H9 (cell line): ENCODE measurements around the gene RRH. TPM values are rescaled to one million over a fixed set of nuclear protein-coding genes. Genes with fewer than 3 reads are reported as not detected.

Experiments used
- DNase-seq: peaks from one replicate; pipeline ENCODE4 v3.0.0-alpha.2; 2017
- H2AFZ ChIP-seq: one replicate; pipeline ENCODE4 v1.6.1; 2013; ENCODE audit warnings: mild to moderate bottlenecking, low read length, control low read depth, moderate library complexity
- H2AK5ac ChIP-seq: 2 replicates; pipeline ENCODE4 v1.6.1; 2013; ENCODE audit warnings: low read length, control low read depth, mixed read lengths; ENCODE audit not compliant: insufficient read length
- H2BK120ac ChIP-seq: one replicate; pipeline ENCODE4 v1.6.1; 2013; ENCODE audit warnings: low read depth, mild to moderate bottlenecking, low read length, control low read depth, inconsistent platforms; ENCODE audit not compliant: poor library complexity, severe bottlenecking
- H2BK12ac ChIP-seq: 2 replicates; pipeline ENCODE4 v1.6.1; 2013; ENCODE audit warnings: low read length, control low read depth, mixed read lengths, low read depth; ENCODE audit not compliant: insufficient read length
- H2BK15ac ChIP-seq: 2 replicates; pipeline ENCODE4 v1.6.1; 2013; ENCODE audit warnings: low read depth, low read length, control low read depth
- H2BK20ac ChIP-seq: one replicate; pipeline ENCODE4 v1.6.1; 2013; ENCODE audit warnings: low read depth, mild to moderate bottlenecking, low read length, control low read depth, inconsistent platforms; ENCODE audit not compliant: poor library complexity, severe bottlenecking
- H2BK5ac ChIP-seq: 2 replicates; pipeline ENCODE4 v1.6.1; 2013; ENCODE audit warnings: low read length, control low read depth, mixed read lengths; ENCODE audit not compliant: insufficient read length
- H3K14ac ChIP-seq: 2 replicates; pipeline ENCODE4 v1.6.1; 2013; ENCODE audit warnings: low read length, control low read depth; ENCODE audit not compliant: insufficient read depth
- H3K18ac ChIP-seq: 2 replicates; pipeline ENCODE4 v1.6.1; 2013; ENCODE audit warnings: low read depth, mild to moderate bottlenecking, mixed read lengths, low read length, control low read depth; ENCODE audit not compliant: insufficient read length
- H3K23ac ChIP-seq: 2 replicates; pipeline ENCODE4 v1.6.1; 2013; ENCODE audit warnings: low read length, control low read depth, mixed read lengths, low read depth; ENCODE audit not compliant: insufficient read length
- H3K23me2 ChIP-seq: 2 replicates; pipeline ENCODE4 v1.6.1; 2013; ENCODE audit warnings: low read depth, mild to moderate bottlenecking, mixed read lengths, low read length, control low read depth; ENCODE audit not compliant: insufficient read length, poor library complexity, severe bottlenecking
- H3K27ac ChIP-seq: 2 replicates; pipeline ENCODE4 v1.5.1; 2013; ENCODE audit warnings: low read length, control low read depth, mixed read lengths, low read depth; ENCODE audit not compliant: insufficient read length
- H3K27me3 ChIP-seq: 2 replicates; pipeline ENCODE4 v1.6.1; 2013; ENCODE audit warnings: low read length, control low read depth, inconsistent platforms; ENCODE audit not compliant: insufficient read depth
- H3K4ac ChIP-seq: 2 replicates; pipeline ENCODE4 v1.6.1; 2013; ENCODE audit warnings: low read depth, mild to moderate bottlenecking, control low read depth, inconsistent platforms, low read length, moderate library complexity
- H3K4me1 ChIP-seq: 2 replicates; pipeline ENCODE4 v1.6.1; 2013; ENCODE audit warnings: low read length, control low read depth, inconsistent platforms; ENCODE audit not compliant: insufficient read depth
- H3K4me2 ChIP-seq: 2 replicates; pipeline ENCODE4 v1.6.1; 2013; ENCODE audit warnings: low read length, control low read depth, mixed read lengths; ENCODE audit not compliant: insufficient read length, insufficient read depth
- H3K56ac ChIP-seq: 2 replicates; pipeline ENCODE4 v1.6.1; 2013; ENCODE audit warnings: low read depth, mild to moderate bottlenecking, mixed read lengths, low read length, control low read depth; ENCODE audit not compliant: insufficient read length
- H3K79me1 ChIP-seq: 2 replicates; pipeline ENCODE4 v1.6.1; 2013; ENCODE audit warnings: low read depth, mild to moderate bottlenecking, moderate library complexity, low read length, control low read depth, inconsistent platforms; ENCODE audit not compliant: insufficient read depth, poor library complexity, severe bottlenecking
- H3K79me2 ChIP-seq: 2 replicates; pipeline ENCODE4 v1.6.1; 2013; ENCODE audit warnings: low read length, control low read depth, inconsistent platforms; ENCODE audit not compliant: insufficient read depth
- H3K9ac ChIP-seq: 2 replicates; pipeline ENCODE4 v1.6.1; 2013; ENCODE audit warnings: low read length, control low read depth, mixed read lengths; ENCODE audit not compliant: insufficient read length; ENCODE audit errors: extremely low read depth
- H3K9me3 ChIP-seq: one replicate; pipeline ENCODE4 v1.6.1; 2013; ENCODE audit warnings: low read depth, low read length, inconsistent platforms; ENCODE audit not compliant: control insufficient read depth
- H3T11ph ChIP-seq: one replicate; pipeline ENCODE4 v1.6.1; 2013; ENCODE audit warnings: mild to moderate bottlenecking, low read length, control low read depth, inconsistent platforms
- H4K20me1 ChIP-seq: one replicate; pipeline ENCODE4 v1.6.1; 2013; ENCODE audit not compliant: control insufficient read depth, insufficient read length, insufficient read depth
- H4K5ac ChIP-seq: 2 replicates; pipeline ENCODE4 v1.6.1; 2013; ENCODE audit warnings: low read depth, mild to moderate bottlenecking, mixed read lengths, low read length, control low read depth; ENCODE audit not compliant: insufficient read length
- H4K8ac ChIP-seq: replicated peaks from 2 replicates; pipeline ENCODE4 v1.6.1; 2013; ENCODE audit warnings: low read length, control low read depth, mixed read lengths, low read depth; ENCODE audit not compliant: insufficient read length
- H4K91ac ChIP-seq: 2 replicates; pipeline ENCODE4 v1.6.1; 2013; ENCODE audit warnings: low read depth, mild to moderate bottlenecking, moderate library complexity, mixed read lengths, low read length, control low read depth; ENCODE audit not compliant: insufficient read length
- H3K27ac Mint-ChIP-seq, 3 experiments: 2 replicates in 2 of 3; 3 replicates in 1 of 3; pipeline ENCODE4 v1.8.0; 2020 to 2021; ENCODE audit warnings: mixed read lengths in 3 of 3, mild to moderate bottlenecking in 1 of 3, moderate library complexity in 1 of 3
- H3K27me3 Mint-ChIP-seq: 2 replicates; pipeline ENCODE4 v1.8.0; 2021; ENCODE audit warnings: low read depth, mild to moderate bottlenecking, moderate library complexity, mixed read lengths
- H3K36me3 Mint-ChIP-seq, 3 experiments: 2 replicates in 2 of 3; 3 replicates in 1 of 3; pipeline ENCODE4 v1.8.0; 2020 to 2021; ENCODE audit warnings: low read depth in 3 of 3, mixed read lengths in 3 of 3; ENCODE audit not compliant: insufficient read depth in 1 of 3
- H3K4me1 Mint-ChIP-seq, 2 experiments: 2 replicates each; pipeline ENCODE4 v1.8.0; 2020; ENCODE audit warnings: mixed read lengths in 2 of 2
- H3K4me3 Mint-ChIP-seq, 2 experiments: 2 replicates in 1 of 2; 3 replicates in 1 of 2; pipeline ENCODE4 v1.8.0; 2020 to 2021; ENCODE audit warnings: mild to moderate bottlenecking in 2 of 2, mixed read lengths in 2 of 2, moderate library complexity in 1 of 2
- H3K9me3 Mint-ChIP-seq, 2 experiments: 2 replicates in 1 of 2; 3 replicates in 1 of 2; pipeline ENCODE4 v1.8.0; 2020; ENCODE audit warnings: mild to moderate bottlenecking in 2 of 2, mixed read lengths in 2 of 2, moderate library complexity in 1 of 2
- CTCF ChIP-seq: fragments of 200-600 bp; sonication (generic); conservative IDR thresholded peaks from 3 replicates; pipeline ENCODE4 v1.8.0; 2021; ENCODE audit warnings: antibody characterized with exemption, mild to moderate bottlenecking
- WGBS: extraction: QIAGEN DNeasy Blood & Tissue Kit; methylation state at CpG from one replicate; pipeline ENCODE4 v1.1.7; 2013; ENCODE audit warnings: missing lambda C conversion rate, low lambda C conversion rate, mixed read lengths; ENCODE audit not compliant: insufficient read length; ENCODE audit errors: extremely low coverage; 5-methylcytosine and 5-hydroxymethylcytosine counted together
- total RNA-seq: library from RNA; stranded (reverse); gene quantifications from 2 replicates; pipeline ENCODE4 v1.2.1, GENCODE V29; 2021

The RRH gene
- total RNA-seq, 1 experiment from 2014 or later = not detected

- Histone ChIP-seq H4K8ac (no peak overlapping the region), H3K79me2 (no peaks in the 10 kb centered on the region), H3K56ac (no peak overlapping the region), H3K14ac (no peak overlapping the region), H3K18ac (no peak overlapping the region), H4K20me1 (no peaks in the 10 kb centered on the region), H2AK5ac (no peak overlapping the region), H3K23ac (no peak overlapping the region), H2BK5ac (no peak overlapping the region), H2BK12ac (no peak overlapping the region), H3K4me1 (no peaks in the 10 kb centered on the region), H3K4ac (no peak overlapping the region), H3K23me2 (peaks cover 3% of the 10 kb centered on the region), H3K9ac (no peak overlapping the region), H2BK120ac (no peak overlapping the region), H3K27ac (no peak overlapping the region), H4K91ac (no peak overlapping the region), H3T11ph (no peak overlapping the region), H3K9me3 (no peaks in the 10 kb centered on the region), H2BK20ac (no peak overlapping the region), H2AFZ (no peak overlapping the region), H3K79me1 (no peaks in the 10 kb centered on the region), H3K27me3 (no peaks in the 10 kb centered on the region), H3K4me2 (no peak overlapping the region), H2BK15ac (no peak overlapping the region), H4K5ac (no peak overlapping the region)
- no peak for DNase-seq
- H3K4me1 Mint-ChIP-seq = no peaks in the 10 kb centered on the region
- WGBS = no CpG with 5 or more reads among the region's 2 CpGs
- H3K9me3 Mint-ChIP-seq = peaks cover 0 to 3% of the 10 kb centered on the region in 2 experiments; a peak in 2 of 5 replicates
- H3K4me3 Mint-ChIP-seq = no peak overlapping the region
- no peaks in the 10 kb centered on the region for H3K27me3 Mint-ChIP-seq
- TF ChIP-seq CTCF = no peak
- H3K27ac Mint-ChIP-seq = no peak overlapping the region
- peaks cover 0 to 5% (median 0%) of the 10 kb centered on the region in 3 experiments; a peak in 2 of 7 replicates for H3K36me3 Mint-ChIP-seq
These were observed 49.0 kb downstream of the RRH start for GRCh38 chr4:109876634-109877265.
